Choroid plexus epithelial cell (primary cell): Measurements from ENCODE around the gene CRELD1.
"Not testable (repeated sequence)": the region's sequence is repeated elsewhere in the genome, so short reads cannot be mapped to it uniquely, and the experiment has no call there.

ENCODE experiments used
- DNase-seq: peaks from one replicate; pipeline ENCODE4 v3.0.0-alpha.2; 2010; ENCODE audit warnings: low read depth
- H3K4me3 ChIP-seq: 2 replicates; pipeline ENCODE4 v1.5.1; 2011; ENCODE audit warnings: low read depth, mild to moderate bottlenecking, control low read depth, low read length, moderate library complexity
- CTCF ChIP-seq: conservative IDR thresholded peaks from 2 replicates; pipeline ENCODE4 v1.5.1; 2011; ENCODE audit warnings: low read depth, mild to moderate bottlenecking, control low read depth, inconsistent platforms, low read length, moderate library complexity

Gene CRELD1

GRCh38 chr3:9899289-9899791, 34.3 kb upstream of the CRELD1 start:
- no peak overlapping the region for H3K4me3 ChIP-seq
- no peak for DNase-seq
- TF ChIP-seq CTCF: no peak

- H3K4me3 ChIP-seq, DNase-seq: not testable (repeated sequence)
These were observed 32.6 kb upstream of the CRELD1 start for GRCh38 chr3:9900965-9901415.

GRCh38 chr3:9901967-9902366, 31.7 kb upstream of the CRELD1 start:
- no peak overlapping the region for H3K4me3 ChIP-seq
- TF ChIP-seq CTCF: no peak
- no peak for DNase-seq

GRCh38 chr3:9902372-9903237, 31.0 kb upstream of the CRELD1 start, which contains the start of gene IL17RE:
TSS of gene IL17RE (plus strand) at chr3:9902848. CDS start at chr3:9902933, 85 bp downstream.
- no peak within 1 kb of the TSS for H3K4me3 ChIP-seq
- TF ChIP-seq CTCF: no peak
- no peak for DNase-seq

GRCh38 chr3:9903238-9903624, 30.4 kb upstream of the CRELD1 start:
- no peak overlapping the region for H3K4me3 ChIP-seq
- no peak for DNase-seq

GRCh38 chr3:9903904-9904303, 29.7 kb upstream of the CRELD1 start:
- TF ChIP-seq CTCF: no peak
- DNase-seq: no peak
- H3K4me3 ChIP-seq: no peak overlapping the region

More at GRCh38 chr3:9903238-9903624, 30.4 kb upstream of the CRELD1 start:
- no peak for TF ChIP-seq CTCF

- no peak for DNase-seq
- no peak for TF ChIP-seq CTCF
- H3K4me3 ChIP-seq: no peak overlapping the region
These were observed 27.2 kb upstream of the CRELD1 start for GRCh38 chr3:9906480-9906879.
